ENCODE measurements around the gene ASB9.

GRCh38 chrX:15310117-15310516, 40.2 kb upstream of the ASB9 start:
- TF ChIP-seq POLR2AphosphoS5 (IDR thresholded peaks at IDR 0.05; ENCODE audit: low read depth, low read length) (no peak), TAF1 (IDR thresholded peaks at IDR 0.05; ENCODE audit: borderline replicate concordance, insufficient read depth, low read length) (no peak), SIN3A (IDR thresholded peaks at IDR 0.05; ENCODE audit: borderline replicate concordance, insufficient read depth, low read length) (no peak)
- TF ChIP-seq, protein P1, sequence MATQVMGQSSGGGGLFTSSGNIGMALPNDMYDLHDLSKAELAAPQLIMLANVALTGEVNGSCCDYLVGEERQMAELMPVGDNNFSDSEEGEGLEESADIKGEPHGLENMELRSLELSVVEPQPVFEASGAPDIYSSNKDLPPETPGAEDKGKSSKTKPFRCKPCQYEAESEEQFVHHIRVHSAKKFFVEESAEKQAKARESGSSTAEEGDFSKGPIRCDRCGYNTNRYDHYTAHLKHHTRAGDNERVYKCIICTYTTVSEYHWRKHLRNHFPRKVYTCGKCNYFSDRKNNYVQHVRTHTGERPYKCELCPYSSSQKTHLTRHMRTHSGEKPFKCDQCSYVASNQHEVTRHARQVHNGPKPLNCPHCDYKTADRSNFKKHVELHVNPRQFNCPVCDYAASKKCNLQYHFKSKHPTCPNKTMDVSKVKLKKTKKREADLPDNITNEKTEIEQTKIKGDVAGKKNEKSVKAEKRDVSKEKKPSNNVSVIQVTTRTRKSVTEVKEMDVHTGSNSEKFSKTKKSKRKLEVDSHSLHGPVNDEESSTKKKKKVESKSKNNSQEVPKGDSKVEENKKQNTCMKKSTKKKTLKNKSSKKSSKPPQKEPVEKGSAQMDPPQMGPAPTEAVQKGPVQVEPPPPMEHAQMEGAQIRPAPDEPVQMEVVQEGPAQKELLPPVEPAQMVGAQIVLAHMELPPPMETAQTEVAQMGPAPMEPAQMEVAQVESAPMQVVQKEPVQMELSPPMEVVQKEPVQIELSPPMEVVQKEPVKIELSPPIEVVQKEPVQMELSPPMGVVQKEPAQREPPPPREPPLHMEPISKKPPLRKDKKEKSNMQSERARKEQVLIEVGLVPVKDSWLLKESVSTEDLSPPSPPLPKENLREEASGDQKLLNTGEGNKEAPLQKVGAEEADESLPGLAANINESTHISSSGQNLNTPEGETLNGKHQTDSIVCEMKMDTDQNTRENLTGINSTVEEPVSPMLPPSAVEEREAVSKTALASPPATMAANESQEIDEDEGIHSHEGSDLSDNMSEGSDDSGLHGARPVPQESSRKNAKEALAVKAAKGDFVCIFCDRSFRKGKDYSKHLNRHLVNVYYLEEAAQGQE (IDR thresholded peaks at IDR 0.05; ENCODE audit: insufficient read depth in 1 of 2, low read depth in 2 of 2, low read length in 2 of 2) = no peak
